Astrocyte (in vitro differentiated cells and primary cell): ENCODE measurements around the gene ZFYVE21. TPM values are rescaled to one million over a fixed set of nuclear protein-coding genes. Genes with fewer than 3 reads are reported as not detected.

Source experiments
- DNase-seq: peaks from one replicate; pipeline ENCODE4 v3.0.0-alpha.2; 2010; ENCODE audit warnings: low read depth
- FAIRE-seq: peaks from 2 replicates; lab custom pipeline; 2011; peaks lifted over from hg19 to GRCh38; lab: Jason Lieb, UNC
- H2AFZ ChIP-seq: 2 replicates; pipeline ENCODE4 v1.6.0; 2012; ENCODE audit warnings: low read depth, low read length, inconsistent platforms
- H3K27ac ChIP-seq: 2 replicates; pipeline ENCODE4 v1.5.1; 2011; ENCODE audit warnings: low read depth, low read length, inconsistent platforms
- H3K27me3 ChIP-seq: 2 replicates; pipeline ENCODE4 v1.6.0; 2011; ENCODE audit warnings: low read length, inconsistent platforms; ENCODE audit not compliant: insufficient read depth
- H3K36me3 ChIP-seq: 2 replicates; pipeline ENCODE4 v1.5.1; 2011; ENCODE audit warnings: low read length, inconsistent platforms; ENCODE audit not compliant: insufficient read depth
- H3K4me1 ChIP-seq: 2 replicates; pipeline ENCODE4 v1.5.1; 2011; ENCODE audit warnings: low read length, inconsistent platforms; ENCODE audit not compliant: insufficient read depth
- H3K4me2 ChIP-seq: 2 replicates; pipeline ENCODE4 v1.6.0; 2012; ENCODE audit warnings: low read length, inconsistent platforms
- H3K4me3 ChIP-seq: 2 replicates; pipeline ENCODE4 v1.5.1; 2011; ENCODE audit warnings: low read depth, mild to moderate bottlenecking, low read length, inconsistent platforms; ENCODE audit not compliant: insufficient read depth
- H3K79me2 ChIP-seq: 2 replicates; pipeline ENCODE4 v1.6.0; 2012; ENCODE audit warnings: mild to moderate bottlenecking, low read length, inconsistent platforms; ENCODE audit not compliant: insufficient read depth
- H3K9ac ChIP-seq: 2 replicates; pipeline ENCODE4 v1.6.0; 2012; ENCODE audit warnings: mild to moderate bottlenecking, low read length, inconsistent platforms
- H3K9me3 ChIP-seq: 2 replicates; pipeline ENCODE4 v1.5.1; 2012; ENCODE audit warnings: low read depth, mild to moderate bottlenecking, low read length, inconsistent platforms; ENCODE audit not compliant: insufficient read depth
- H4K20me1 ChIP-seq: 2 replicates; pipeline ENCODE4 v1.6.0; 2012; ENCODE audit warnings: low read length, inconsistent platforms; ENCODE audit not compliant: insufficient read depth
- H3K27ac Mint-ChIP-seq: one replicate; pipeline ENCODE4 v1.8.0; 2021; ENCODE audit warnings: mild to moderate bottlenecking, mixed read lengths; ENCODE audit not compliant: unreplicated experiment
- H3K27me3 Mint-ChIP-seq: one replicate; pipeline ENCODE4 v1.8.0; 2021; ENCODE audit warnings: low read depth, mixed read lengths; ENCODE audit not compliant: unreplicated experiment
- H3K36me3 Mint-ChIP-seq: one replicate; pipeline ENCODE4 v1.8.0; 2021; ENCODE audit warnings: low read depth, mixed read lengths; ENCODE audit not compliant: unreplicated experiment
- H3K4me1 Mint-ChIP-seq: one replicate; pipeline ENCODE4 v1.8.0; 2021; ENCODE audit warnings: low read depth, mixed read lengths; ENCODE audit not compliant: unreplicated experiment
- H3K4me3 Mint-ChIP-seq: one replicate; pipeline ENCODE4 v1.8.0; 2021; ENCODE audit warnings: mild to moderate bottlenecking, moderate library complexity, mixed read lengths; ENCODE audit not compliant: unreplicated experiment
- H3K9me3 Mint-ChIP-seq: one replicate; pipeline ENCODE4 v1.8.0; 2021; ENCODE audit warnings: mild to moderate bottlenecking, mixed read lengths; ENCODE audit not compliant: unreplicated experiment
- CTCF ChIP-seq: IDR thresholded peaks from 2 replicates; pipeline ENCODE4 v1.5.1; 2011; ENCODE audit warnings: low read depth, mild to moderate bottlenecking, inconsistent platforms, low read length, moderate library complexity; ENCODE audit not compliant: insufficient read depth
- EZH2 ChIP-seq: IDR thresholded peaks from 2 replicates; pipeline ENCODE4 v1.6.1; 2012; ENCODE audit warnings: mild to moderate bottlenecking, low read length, inconsistent platforms; ENCODE audit not compliant: insufficient read depth
- total RNA-seq: library from RNA; stranded (reverse); gene quantifications from 2 replicates; pipeline ENCODE4 v1.2.1, GENCODE V29; 2021

The ZFYVE21 gene
- total RNA-seq, 1 donor from 2014 or later = 41.7 TPM

- H3K4me3 ChIP-seq = no peak overlapping the region
- Mint-ChIP-seq H3K27me3 (no peaks in the 10 kb centered on the region), H3K9me3 (no peaks in the 10 kb centered on the region), H3K36me3 (peaks cover 27% of the 10 kb centered on the region), H3K27ac (no peak overlapping the region), H3K4me1 (peaks cover 16% of the 10 kb centered on the region), H3K4me3 (no peak overlapping the region)
- no peak for DNase-seq
- no peak overlapping the region for H2AFZ ChIP-seq
- no peak overlapping the region for H3K4me2 ChIP-seq
- peaks cover 10% of the 10 kb centered on the region for H3K4me1 ChIP-seq
- no peak for TF ChIP-seq CTCF
- TF ChIP-seq EZH2 = no peak
- H3K9me3 ChIP-seq = no peaks in the 10 kb centered on the region
- no peak for FAIRE-seq
- no peak overlapping the region for H3K27ac ChIP-seq
- H3K27me3 ChIP-seq = no peaks in the 10 kb centered on the region
- peaks cover 79% of the 10 kb centered on the region for H4K20me1 ChIP-seq
- peaks cover 54% of the 10 kb centered on the region for H3K79me2 ChIP-seq
- H3K36me3 ChIP-seq = peaks cover 56% of the 10 kb centered on the region
- H3K9ac ChIP-seq = no peak overlapping the region
These were observed 47.5 kb upstream of the ZFYVE21 start for GRCh38 chr14:103668117-103668516.

- TF ChIP-seq CTCF = no peak
- no peak for TF ChIP-seq EZH2
- H3K79me2 ChIP-seq = peaks cover 48% of the 10 kb centered on the region
- no peak for DNase-seq
- no peak overlapping the region for H3K27ac Mint-ChIP-seq
- H3K9me3 Mint-ChIP-seq = no peaks in the 10 kb centered on the region
- H3K9me3 ChIP-seq = no peaks in the 10 kb centered on the region
- H3K27ac ChIP-seq = no peak overlapping the region
- H2AFZ ChIP-seq = no peak overlapping the region
- H3K4me3 ChIP-seq = no peak overlapping the region
- FAIRE-seq = no peak
- peaks cover 68% of the 10 kb centered on the region for H4K20me1 ChIP-seq
- H3K4me3 Mint-ChIP-seq = no peak overlapping the region
- H3K27me3 ChIP-seq = no peaks in the 10 kb centered on the region
- peaks cover 7% of the 10 kb centered on the region for H3K4me1 Mint-ChIP-seq
- H3K4me1 ChIP-seq = peaks cover 2% of the 10 kb centered on the region
- peaks cover 66% of the 10 kb centered on the region for H3K36me3 ChIP-seq
- H3K4me2 ChIP-seq = no peak overlapping the region
- peaks cover 20% of the 10 kb centered on the region for H3K36me3 Mint-ChIP-seq
- no peaks in the 10 kb centered on the region for H3K27me3 Mint-ChIP-seq
- no peak overlapping the region for H3K9ac ChIP-seq
These were observed 46.2 kb upstream of the ZFYVE21 start for GRCh38 chr14:103669370-103669769.

- H3K4me3 Mint-ChIP-seq = no peak overlapping the region
- FAIRE-seq = no peak
- Histone ChIP-seq H3K4me1 (no peaks in the 10 kb centered on the region), H4K20me1 (peaks cover 59% of the 10 kb centered on the region), H3K79me2 (peaks cover 30% of the 10 kb centered on the region), H3K27me3 (no peaks in the 10 kb centered on the region), H3K4me2 (no peak overlapping the region), H3K9ac (no peak overlapping the region), H2AFZ (no peak overlapping the region), H3K9me3 (no peaks in the 10 kb centered on the region), H3K27ac (no peak overlapping the region), H3K36me3 (peaks cover 79% of the 10 kb centered on the region), H3K4me3 (no peak overlapping the region)
- H3K27ac Mint-ChIP-seq = no peak overlapping the region
- peaks cover 27% of the 10 kb centered on the region for H3K36me3 Mint-ChIP-seq
- H3K9me3 Mint-ChIP-seq = no peaks in the 10 kb centered on the region
- no peak for DNase-seq
- H3K27me3 Mint-ChIP-seq = no peaks in the 10 kb centered on the region
- H3K4me1 Mint-ChIP-seq = no peaks in the 10 kb centered on the region
- no peak for TF ChIP-seq EZH2
- TF ChIP-seq CTCF = no peak
These were observed 43.7 kb upstream of the ZFYVE21 start for GRCh38 chr14:103671911-103672310.
